ENCODE measurements around the gene KCTD1.

The KCTD1 gene

GRCh38 chr18:26489191-26489590 is 59.2 kb downstream of the KCTD1 start:
- no peak for DNase-seq (ENCODE audit: extremely low read depth, low read depth)
- H3K4me3 ChIP-seq (replicated peaks; ENCODE audit: low read depth, low read length): no peak overlapping the region
- TF ChIP-seq, protein P1, sequence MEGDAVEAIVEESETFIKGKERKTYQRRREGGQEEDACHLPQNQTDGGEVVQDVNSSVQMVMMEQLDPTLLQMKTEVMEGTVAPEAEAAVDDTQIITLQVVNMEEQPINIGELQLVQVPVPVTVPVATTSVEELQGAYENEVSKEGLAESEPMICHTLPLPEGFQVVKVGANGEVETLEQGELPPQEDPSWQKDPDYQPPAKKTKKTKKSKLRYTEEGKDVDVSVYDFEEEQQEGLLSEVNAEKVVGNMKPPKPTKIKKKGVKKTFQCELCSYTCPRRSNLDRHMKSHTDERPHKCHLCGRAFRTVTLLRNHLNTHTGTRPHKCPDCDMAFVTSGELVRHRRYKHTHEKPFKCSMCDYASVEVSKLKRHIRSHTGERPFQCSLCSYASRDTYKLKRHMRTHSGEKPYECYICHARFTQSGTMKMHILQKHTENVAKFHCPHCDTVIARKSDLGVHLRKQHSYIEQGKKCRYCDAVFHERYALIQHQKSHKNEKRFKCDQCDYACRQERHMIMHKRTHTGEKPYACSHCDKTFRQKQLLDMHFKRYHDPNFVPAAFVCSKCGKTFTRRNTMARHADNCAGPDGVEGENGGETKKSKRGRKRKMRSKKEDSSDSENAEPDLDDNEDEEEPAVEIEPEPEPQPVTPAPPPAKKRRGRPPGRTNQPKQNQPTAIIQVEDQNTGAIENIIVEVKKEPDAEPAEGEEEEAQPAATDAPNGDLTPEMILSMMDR (IDR thresholded peaks at IDR 0.05; ENCODE audit: low read depth, low read length, missing control alignments): no peak

- no peak overlapping the region for H3K4me3 ChIP-seq (replicated peaks; ENCODE audit: low read depth, low read length)
- DNase-seq (ENCODE audit: extremely low read depth, low read depth): no peak
- TF ChIP-seq, protein P1 (IDR thresholded peaks at IDR 0.05; ENCODE audit: low read depth, low read length, missing control alignments): no peak
Measured at GRCh38 chr18:26488417-26489009, 59.8 kb downstream of the KCTD1 start.

GRCh38 chr18:26487437-26487836 is 60.9 kb downstream of the KCTD1 start:
- TF ChIP-seq, protein P1 (IDR thresholded peaks at IDR 0.05; ENCODE audit: low read depth, low read length, missing control alignments): no peak
- H3K4me3 ChIP-seq (replicated peaks; ENCODE audit: low read depth, low read length): no peak overlapping the region
- no peak for DNase-seq (ENCODE audit: extremely low read depth, low read depth)

- TF ChIP-seq, protein P1 (IDR thresholded peaks at IDR 0.05; ENCODE audit: low read depth, low read length, missing control alignments): no peak
Measured at GRCh38 chr18:26483633-26484032, 64.7 kb downstream of the KCTD1 start.

GRCh38 chr18:26482569-26482968 is 65.8 kb downstream of the KCTD1 start:
- TF ChIP-seq, protein P1 (IDR thresholded peaks at IDR 0.05; ENCODE audit: low read depth, low read length, missing control alignments): no peak
- DNase-seq (ENCODE audit: extremely low read depth, low read depth): no peak

More at GRCh38 chr18:26483633-26484032, 64.7 kb downstream of the KCTD1 start:
- no peak for DNase-seq (ENCODE audit: extremely low read depth, low read depth)
- H3K4me3 ChIP-seq (replicated peaks; ENCODE audit: low read depth, low read length): no peak overlapping the region

GRCh38 chr18:26480897-26481795 is 67.2 kb downstream of the KCTD1 start:
- H3K4me3 ChIP-seq (replicated peaks; ENCODE audit: low read depth, low read length): no peak overlapping the region
- DNase-seq (ENCODE audit: extremely low read depth, low read depth): peak; percentile 85
- TF ChIP-seq, protein P1 (IDR thresholded peaks at IDR 0.05; ENCODE audit: low read depth, low read length, missing control alignments): no peak

More at GRCh38 chr18:26482569-26482968, 65.8 kb downstream of the KCTD1 start:
- no peak overlapping the region for H3K4me3 ChIP-seq (replicated peaks; ENCODE audit: low read depth, low read length)

Data from HFF-Myc (cell line).